Embryonic facial prominence (tissue), 1 donor: ENCODE results near the gene CWC22.
"Not testable (repeated sequence)": the region's sequence is repeated elsewhere in the genome, so short reads cannot be mapped to it uniquely, and the experiment has no call there.

Experiments
- DNase-seq: peaks from one replicate; pipeline ENCODE4 v3.0.0-alpha.2; 2016; ENCODE audit errors: extremely low spot score

CWC22 gene

GRCh38 chr2:179951680-179952079, 55.4 kb downstream of the CWC22 start:
- no peak for DNase-seq

GRCh38 chr2:179950391-179950790, 56.7 kb downstream of the CWC22 start:
- no peak for DNase-seq

GRCh38 chr2:179949438-179949837, 57.7 kb downstream of the CWC22 start:
- DNase-seq, result no peak

GRCh38 chr2:179948058-179948457, 59.0 kb downstream of the CWC22 start:
- DNase-seq, result no peak

- DNase-seq, result no peak
Observed at GRCh38 chr2:179946810-179947615, 60.1 kb downstream of the CWC22 start.

- DNase-seq, result no peak
Observed at GRCh38 chr2:179946346-179946745, 60.8 kb downstream of the CWC22 start.

- DNase-seq, result no peak
Observed at GRCh38 chr2:179939259-179939658, 67.8 kb downstream of the CWC22 start.

- DNase-seq, result no peak
Observed at GRCh38 chr2:179938026-179938425, 69.1 kb downstream of the CWC22 start.

- no peak for DNase-seq
Observed at GRCh38 chr2:179936654-179937053, 70.4 kb downstream of the CWC22 start.

GRCh38 chr2:179936141-179936540, 71.0 kb downstream of the CWC22 start:
- DNase-seq, result no peak

GRCh38 chr2:179932786-179933185, 74.3 kb downstream of the CWC22 start:
- DNase-seq, result no peak

- no peak for DNase-seq
Observed at GRCh38 chr2:179931502-179931901, 75.6 kb downstream of the CWC22 start.

GRCh38 chr2:179929997-179930396, 77.1 kb downstream of the CWC22 start:
- DNase-seq, result not testable (repeated sequence)

GRCh38 chr2:179927041-179927440, 80.1 kb downstream of the CWC22 start:
- no peak for DNase-seq

GRCh38 chr2:179925713-179926112, 81.4 kb downstream of the CWC22 start:
- DNase-seq, result no peak

- no peak for DNase-seq
Observed at GRCh38 chr2:179917272-179917671, 89.8 kb downstream of the CWC22 start.

GRCh38 chr2:179915395-179915992, 91.6 kb downstream of the CWC22 start:
- DNase-seq, result no peak

GRCh38 chr2:179913809-179914208, 93.3 kb downstream of the CWC22 start:
- no peak for DNase-seq

- no peak for DNase-seq
Observed at GRCh38 chr2:179911569-179911968, 95.5 kb downstream of the CWC22 start.

- no peak for DNase-seq
Observed at GRCh38 chr2:179910735-179911113, 96.4 kb downstream of the CWC22 start.

GRCh38 chr2:179909845-179910734, 97.0 kb downstream of the CWC22 start:
- no peak for DNase-seq

- DNase-seq, result no peak
Observed at GRCh38 chr2:179900655-179901054, 106.4 kb downstream of the CWC22 start.
